Measurements from ENCODE around the gene RAB26. TPM values are rescaled to one million over a fixed set of nuclear protein-coding genes. Genes with fewer than 3 reads are reported as not detected.

The RAB26 gene
- total RNA-seq, 1 donor from 2014 or later, result 5.8 TPM

GRCh38 chr16:2180461-2180860 is 32.0 kb downstream of the RAB26 start:
- no peak for DNase-seq

GRCh38 chr16:2180962-2181923 is 32.8 kb downstream of the RAB26 start:
- no peak for DNase-seq

GRCh38 chr16:2181952-2182351 is 33.5 kb downstream of the RAB26 start:
- DNase-seq, result no peak

GRCh38 chr16:2183671-2184070 is 35.2 kb downstream of the RAB26 start:
- no peak for DNase-seq

GRCh38 chr16:2184346-2184745 is 35.9 kb downstream of the RAB26 start:
- no peak for DNase-seq

- no peak for DNase-seq
These were observed 36.5 kb downstream of the RAB26 start for GRCh38 chr16:2184962-2185361.

- no peak for DNase-seq
These were observed 37.6 kb downstream of the RAB26 start for GRCh38 chr16:2186064-2186463.

GRCh38 chr16:2186505-2186904 is 38.1 kb downstream of the RAB26 start:
- DNase-seq, result no peak

- no peak for DNase-seq
These were observed 38.8 kb downstream of the RAB26 start for GRCh38 chr16:2187212-2187611.

- no peak for DNase-seq
These were observed 40.0 kb downstream of the RAB26 start for GRCh38 chr16:2188395-2188794.

GRCh38 chr16:2189252-2189893 is 40.9 kb downstream of the RAB26 start:
- no peak for DNase-seq

GRCh38 chr16:2190002-2190658 is 41.7 kb downstream of the RAB26 start:
- DNase-seq, result no peak

- no peak for DNase-seq
These were observed 42.4 kb downstream of the RAB26 start for GRCh38 chr16:2190659-2191445.

- no peak for DNase-seq
These were observed 43.0 kb downstream of the RAB26 start for GRCh38 chr16:2191446-2191706.

GRCh38 chr16:2194166-2194834 is 45.9 kb downstream of the RAB26 start:
- DNase-seq, result no peak

GRCh38 chr16:2194852-2195321 is 46.5 kb downstream of the RAB26 start:
- no peak for DNase-seq

GRCh38 chr16:2195322-2196161 is 47.1 kb downstream of the RAB26 start:
- DNase-seq, result no peak

GRCh38 chr16:2196162-2196980 is 47.9 kb downstream of the RAB26 start, which contains the start of gene CASKIN1:
TSS of gene CASKIN1 (minus strand) at chr16:2196605. CDS start at chr16:2196432, 173 bp downstream.
- no peak for DNase-seq

- no peak for DNase-seq
These were observed 48.6 kb downstream of the RAB26 start for GRCh38 chr16:2196981-2197511.

GRCh38 chr16:2197765-2198164 is 49.3 kb downstream of the RAB26 start:
- no peak for DNase-seq

Data from occipital lobe (tissue), 2 donors.